Stimulated activated CD4-positive, alpha-beta T cell treated with anti-CD3 and anti-CD28 coated beads, Interleukin-2, amount 100 ng/mL, for 24 hours (primary cell): ENCODE data around the gene CLSTN2.

Experiments
- DNase-seq, 2 donors: peaks; one replicate each; pipeline ENCODE4 v3.0.0-alpha.2; 2020

Gene CLSTN2

DNA sequence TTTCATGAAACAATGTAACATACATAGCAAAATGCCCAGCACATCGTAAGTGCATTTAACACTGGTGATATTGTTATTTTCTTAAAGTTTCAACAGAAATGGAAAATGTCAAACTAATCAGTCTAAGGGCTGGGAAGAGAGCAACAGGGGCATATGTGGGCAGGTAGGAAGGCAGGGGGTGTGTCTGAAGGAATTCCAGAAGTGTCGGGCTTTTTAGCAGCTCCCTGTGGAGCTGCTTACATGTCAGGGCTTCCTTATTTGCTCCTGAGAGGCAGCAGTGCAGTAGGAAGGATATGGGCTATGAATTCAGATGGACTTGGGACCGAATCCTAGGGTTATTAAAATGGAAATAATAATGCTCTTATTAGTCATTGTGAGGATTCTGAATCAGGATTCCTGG, 311.6 kb downstream of the CLSTN2 start:
- DNase-seq: no peak

DNA sequence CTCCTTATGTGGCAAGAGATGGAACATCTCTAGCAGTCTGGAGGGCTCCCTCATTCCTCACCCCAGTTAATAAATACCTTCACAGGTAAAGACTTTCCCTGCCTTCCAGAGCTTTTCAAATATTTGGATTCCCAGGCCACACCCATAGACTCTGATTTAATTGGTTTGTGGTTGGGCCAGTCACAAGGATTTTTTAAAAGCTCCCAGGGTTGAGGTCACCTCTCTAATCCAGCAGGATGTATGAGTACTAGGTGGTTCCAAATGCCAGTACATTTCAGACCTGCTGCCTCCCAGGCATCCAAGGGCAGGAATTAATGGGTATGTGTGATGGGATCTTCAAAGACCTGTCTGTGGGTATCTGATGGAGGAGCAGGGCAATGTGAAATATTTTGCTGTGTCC, 312.8 kb downstream of the CLSTN2 start:
- DNase-seq: no peak

DNA sequence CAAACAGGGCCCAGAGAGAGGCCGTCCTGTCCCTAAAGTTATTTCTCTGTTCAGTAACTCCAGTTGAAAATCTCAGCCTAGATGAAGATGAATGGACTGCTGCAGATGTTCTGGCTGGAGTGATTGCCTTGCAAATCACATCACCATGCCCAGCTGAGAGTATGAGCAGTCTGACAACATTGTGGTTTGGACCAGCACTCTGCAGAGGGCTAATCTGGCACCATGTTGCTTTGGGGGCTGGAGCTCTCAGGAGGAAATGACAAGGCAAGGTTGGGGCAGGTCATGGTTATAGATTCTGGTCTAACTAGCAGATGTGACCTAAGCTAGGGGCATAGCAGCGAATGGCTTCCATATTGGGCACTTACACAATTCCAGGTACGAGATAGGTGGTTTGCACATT, 314.2 kb downstream of the CLSTN2 start:
- no peak for DNase-seq

DNA sequence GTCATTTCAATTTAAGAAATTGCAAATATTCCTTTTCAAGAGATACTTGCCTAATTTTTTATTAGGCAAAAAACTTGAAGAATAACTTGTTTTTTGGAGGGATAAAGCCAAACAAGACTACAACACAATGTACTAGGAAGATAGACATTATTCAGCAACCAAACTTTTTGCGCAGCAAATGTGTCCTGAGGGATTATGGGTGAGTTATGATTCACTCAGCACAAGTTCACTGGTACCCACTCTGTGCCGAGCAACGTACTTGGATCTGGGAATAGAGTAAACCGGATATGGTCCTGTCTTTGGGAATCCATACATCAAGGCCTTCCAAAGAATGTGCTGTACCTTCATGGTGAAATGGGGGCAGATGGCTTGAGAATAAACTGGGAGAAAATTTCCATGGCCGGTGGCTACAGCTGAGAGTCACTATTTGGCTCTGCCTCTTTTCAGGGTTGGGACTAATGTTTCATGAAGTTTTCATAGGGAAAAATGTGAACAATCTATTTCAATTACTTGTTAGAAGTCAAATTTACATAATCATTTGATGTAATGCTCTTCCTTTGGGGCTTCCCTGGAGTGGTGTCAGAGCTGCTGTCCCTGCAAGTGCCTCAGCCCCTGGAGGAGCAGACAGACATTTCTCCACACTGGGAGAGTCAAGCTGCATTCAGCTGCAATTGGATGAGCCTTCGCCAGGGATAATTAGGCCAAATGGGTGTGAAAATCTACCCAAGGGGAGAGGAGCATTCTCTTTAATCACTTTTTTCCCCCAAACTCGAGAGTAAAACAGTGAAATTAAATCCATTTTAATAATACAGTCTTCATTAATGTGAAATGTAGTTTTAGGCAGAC, 315.2 kb downstream of the CLSTN2 start:
- DNase-seq: no peak

DNA sequence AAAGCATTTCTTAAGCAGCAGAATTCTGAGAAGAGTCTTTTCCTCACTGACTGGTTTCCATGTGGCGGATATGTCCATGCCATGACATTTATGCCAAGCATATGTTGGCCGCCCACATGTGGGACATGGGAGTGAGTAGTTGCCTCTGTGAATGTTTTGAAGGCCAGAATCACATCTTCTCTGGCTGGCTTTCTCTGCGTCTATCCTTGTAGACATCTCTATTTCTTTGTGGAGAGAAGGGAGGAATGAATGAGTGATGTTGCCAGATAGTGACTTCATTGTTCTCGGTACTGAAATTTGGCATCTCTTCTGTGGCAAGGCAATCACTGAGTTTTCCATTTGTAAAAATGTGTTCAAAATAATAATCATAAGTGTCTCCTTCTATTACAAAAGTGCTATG, 316.0 kb downstream of the CLSTN2 start:
- DNase-seq: no peak

DNA sequence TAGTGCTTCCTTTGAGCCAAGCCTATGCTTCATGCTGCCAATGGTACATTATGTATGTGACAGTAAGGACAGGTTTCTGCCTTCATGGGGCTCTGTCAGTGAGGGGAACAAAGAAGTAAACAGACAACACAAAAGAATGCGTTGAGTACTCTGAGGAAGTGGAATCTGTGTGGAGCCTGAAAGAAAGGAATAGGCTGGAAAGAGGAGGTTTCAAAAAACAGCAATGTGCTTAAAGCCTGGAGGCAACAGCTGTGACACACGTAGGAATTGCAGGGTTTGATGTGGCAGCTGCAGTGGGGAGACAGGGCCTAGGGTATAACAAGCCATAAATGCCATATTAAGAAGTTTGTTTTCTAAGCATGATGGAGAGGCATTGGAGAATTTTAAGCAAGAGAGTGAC, 316.7 kb downstream of the CLSTN2 start:
- DNase-seq: no peak

DNA sequence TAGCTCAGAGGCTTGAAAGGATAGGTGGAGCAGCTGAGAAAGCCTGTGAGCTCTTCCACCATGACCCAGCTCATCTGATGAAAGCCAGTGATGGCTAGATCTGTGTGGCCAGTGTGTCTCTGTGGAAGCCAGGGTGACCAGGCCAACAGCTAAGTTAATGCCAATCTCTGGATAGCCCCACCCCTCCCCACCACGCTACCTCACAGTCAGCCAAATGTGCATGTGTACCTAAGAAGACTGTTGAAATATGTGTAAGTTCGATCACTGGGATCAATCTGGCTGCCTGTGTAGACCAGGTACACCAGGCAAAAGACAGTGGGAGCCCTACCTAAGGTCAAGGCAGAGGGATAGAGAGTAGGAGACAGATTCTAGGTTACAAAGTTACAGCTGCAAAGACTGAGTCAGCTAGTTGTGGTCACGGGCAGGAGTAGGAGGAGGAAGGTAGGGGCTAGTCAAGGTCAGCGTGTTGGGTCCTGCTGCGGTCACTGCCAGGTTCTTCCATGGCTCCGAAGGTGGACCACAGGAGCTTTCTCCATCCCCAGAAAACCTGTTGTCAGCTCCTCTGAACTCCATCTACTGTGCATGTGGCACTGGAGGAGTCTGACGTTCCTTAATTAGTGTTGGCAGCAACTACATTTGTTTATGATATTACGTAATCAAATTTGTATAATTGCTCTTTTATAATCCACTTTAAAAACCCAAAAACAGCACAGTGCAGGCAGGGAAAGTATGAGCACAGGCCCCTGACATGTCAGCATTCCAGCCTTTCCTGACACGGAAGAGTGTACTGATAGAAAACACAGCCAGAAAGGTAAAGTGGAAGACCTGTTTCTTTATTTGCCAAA, 318.0 kb downstream of the CLSTN2 start:
- no peak for DNase-seq

DNA sequence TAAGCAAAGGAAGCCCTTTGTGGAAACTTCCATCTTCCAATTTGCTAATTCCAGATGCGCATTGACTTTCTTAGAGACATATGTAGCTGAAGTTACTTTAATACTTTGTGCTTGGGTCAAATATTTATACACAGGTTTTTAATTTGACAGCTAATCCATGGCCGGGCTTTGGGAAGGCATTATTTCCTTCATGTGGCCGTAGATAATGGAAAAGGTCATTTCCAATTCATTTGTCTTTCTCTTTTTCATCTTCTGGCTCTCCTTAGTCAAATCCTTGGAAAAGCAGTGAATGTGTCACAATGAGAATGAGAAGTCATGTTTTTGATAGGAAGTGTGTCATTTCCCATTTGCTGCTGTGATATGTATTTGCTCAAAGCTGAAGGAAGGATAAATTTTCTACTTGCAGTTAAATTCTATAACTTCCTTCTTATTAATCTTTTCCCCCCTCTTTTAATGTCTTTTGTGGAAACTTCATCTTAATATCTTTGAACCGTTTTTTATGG, 323.3 kb downstream of the CLSTN2 start:
- DNase-seq: no peak

DNA sequence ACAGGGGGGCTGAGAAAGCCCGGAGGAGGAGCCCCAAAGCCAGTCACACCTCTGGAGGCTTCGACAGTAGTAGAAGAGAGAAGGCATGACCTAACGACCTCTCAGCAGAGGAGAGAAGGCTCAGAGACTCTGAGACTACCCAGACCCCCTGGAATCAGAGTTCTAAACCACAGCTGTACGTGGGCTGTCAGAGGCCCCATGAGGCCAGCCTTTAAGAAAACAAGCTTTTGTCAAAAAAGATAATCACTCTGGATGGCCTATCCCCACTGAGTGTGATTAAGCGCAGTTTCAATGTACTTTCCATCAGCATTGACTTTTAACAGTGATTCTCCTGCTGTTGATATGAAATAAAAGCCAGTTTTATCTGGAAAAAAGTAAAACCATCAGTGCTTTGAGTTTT, 330.3 kb downstream of the CLSTN2 start:
- DNase-seq: no peak

DNA sequence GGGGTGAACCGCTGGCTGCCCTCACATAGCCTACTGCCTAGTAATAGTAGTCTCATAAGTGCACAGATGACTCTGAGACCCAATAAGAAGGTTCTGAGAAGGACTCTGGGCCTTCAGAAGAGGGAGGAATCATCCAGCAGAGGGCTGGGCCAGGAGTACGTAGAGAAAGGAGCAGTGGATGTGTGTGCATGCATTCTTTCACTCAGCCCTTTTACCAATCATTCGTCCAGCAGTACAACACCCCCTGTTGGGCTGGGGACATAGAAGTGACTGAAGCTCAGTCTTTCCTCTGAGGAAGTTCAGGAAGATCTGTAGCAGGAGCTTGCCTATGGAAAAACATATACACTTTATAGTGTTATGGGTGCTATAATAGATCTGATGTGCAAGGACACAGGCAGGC, 333.1 kb downstream of the CLSTN2 start:
- no peak for DNase-seq

DNA sequence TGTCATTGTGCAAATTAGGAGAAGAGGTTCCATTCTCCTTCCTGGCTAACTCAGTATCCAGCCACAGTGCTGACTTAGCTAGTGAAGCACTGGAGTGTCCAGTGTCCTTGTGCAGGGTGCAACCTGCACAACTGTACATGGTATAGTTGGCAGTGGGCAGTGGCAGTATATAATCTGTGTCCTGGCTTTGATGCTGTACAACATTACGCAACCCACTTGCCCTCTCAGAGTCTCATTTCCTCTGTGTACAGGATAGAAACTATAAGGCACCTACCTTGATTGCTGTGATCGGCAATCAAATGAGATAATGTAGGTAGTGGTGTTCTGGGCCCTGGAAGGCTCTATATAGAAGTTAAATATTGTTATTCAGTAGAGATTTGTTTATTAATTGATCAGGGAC, 333.6 kb downstream of the CLSTN2 start:
- DNase-seq: no peak

DNA sequence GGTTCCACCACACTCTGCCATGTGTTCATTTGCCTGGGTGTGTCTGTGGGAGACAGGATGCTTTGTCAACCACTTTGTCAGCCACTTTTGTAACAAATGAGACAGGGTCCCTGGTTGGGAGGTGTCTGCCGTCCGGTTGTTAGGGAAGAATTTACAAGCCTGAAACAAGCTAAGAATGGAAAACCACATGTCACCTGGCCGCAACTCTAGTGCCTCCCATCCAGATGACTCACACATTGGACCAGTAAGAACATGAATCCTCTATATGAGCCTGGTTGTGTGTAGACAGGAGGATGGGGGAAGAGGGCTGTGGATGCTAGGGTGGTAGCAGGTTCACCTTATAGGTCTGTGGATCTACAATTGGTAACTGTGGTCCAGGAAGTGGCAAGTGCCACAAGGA, 335.3 kb downstream of the CLSTN2 start:
- no peak for DNase-seq

DNA sequence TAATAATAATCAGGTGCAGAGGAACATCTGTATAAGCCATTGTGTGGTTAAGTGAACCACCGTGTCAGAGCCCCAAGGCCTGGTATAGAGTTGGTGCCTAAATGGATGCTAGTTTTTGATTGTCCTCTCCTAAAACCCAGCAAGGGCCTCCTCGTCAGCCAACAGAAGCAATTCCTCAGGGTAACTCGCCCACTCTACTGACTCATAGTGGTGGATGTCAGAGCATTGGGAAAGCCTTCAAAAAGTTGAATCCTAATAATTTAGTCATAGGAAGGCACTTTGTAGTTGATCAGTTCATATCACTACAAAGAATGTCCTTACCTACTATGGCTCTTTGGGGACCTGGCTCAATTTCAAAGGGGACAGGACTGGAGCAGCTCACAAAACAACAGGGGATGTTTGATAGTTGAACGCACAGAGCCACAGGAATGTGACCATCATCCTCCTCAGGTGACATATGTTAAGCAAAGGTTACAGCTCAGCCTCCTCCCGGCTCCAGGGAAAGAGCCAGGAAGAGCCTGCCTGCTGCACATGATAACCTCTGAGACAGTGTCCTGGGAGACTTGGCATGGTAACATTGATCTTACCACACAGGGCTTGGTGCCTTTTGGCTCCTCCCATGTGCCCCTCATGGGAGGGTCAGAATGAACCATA, 338.7 kb downstream of the CLSTN2 start:
- DNase-seq: no peak

DNA sequence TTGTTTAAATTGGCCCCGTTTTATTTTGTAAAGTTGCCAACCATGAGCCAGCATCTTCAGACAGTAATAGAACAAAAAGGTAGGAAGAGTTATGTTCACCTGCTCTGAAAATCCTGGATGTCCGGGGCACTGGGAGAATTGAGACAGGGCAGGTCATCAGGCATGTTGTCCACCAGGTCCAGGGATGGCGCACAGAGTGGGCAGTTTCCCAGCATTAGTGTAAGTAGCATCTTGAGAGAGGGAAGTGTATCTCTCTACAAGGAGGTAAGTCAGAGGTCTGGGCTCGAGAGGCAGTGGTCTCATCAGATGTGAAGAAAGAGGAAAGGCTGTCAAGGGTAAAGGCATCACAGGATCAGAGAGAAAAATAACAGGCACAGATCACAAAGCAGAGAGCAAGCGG, 339.4 kb downstream of the CLSTN2 start:
- no peak for DNase-seq

DNA sequence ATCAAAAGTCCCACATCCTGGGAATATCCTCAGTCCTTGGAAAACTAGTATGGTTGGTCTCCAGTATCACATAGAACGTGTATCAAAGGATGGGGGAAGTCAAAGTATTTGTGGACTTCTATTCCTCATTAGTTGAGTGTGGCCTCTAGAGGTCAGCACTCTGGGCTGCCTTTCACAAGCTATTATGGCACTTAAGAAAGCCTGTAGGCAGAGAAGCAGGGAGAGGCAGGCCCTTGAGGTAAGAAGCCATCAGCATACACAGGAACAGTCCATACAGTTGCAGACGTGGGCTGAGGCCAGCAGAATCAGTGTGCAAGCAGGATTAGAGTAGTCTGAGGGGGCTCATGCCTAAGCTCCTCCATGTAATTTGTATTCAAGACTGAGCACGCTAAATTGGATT, 341.7 kb downstream of the CLSTN2 start:
- DNase-seq: no peak

DNA sequence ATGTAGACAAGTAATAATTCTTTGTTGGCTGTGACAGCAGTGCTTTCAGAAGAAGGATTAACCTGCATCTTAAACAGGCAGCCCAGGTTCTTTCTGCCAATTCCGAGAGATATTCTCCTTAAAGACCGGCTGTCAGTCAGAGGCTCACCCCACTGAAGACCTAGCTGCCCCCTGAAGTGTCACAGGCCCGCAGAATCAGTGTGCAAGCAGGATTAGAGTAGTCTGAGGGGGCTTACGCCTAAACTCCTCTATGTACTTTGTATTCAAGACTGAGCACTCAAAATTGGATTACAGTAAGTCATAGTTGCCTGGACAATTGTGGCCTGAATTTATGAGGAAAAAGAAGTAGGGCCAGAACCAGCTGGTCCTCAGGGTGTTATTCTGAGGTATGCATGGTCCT, 342.9 kb downstream of the CLSTN2 start:
- DNase-seq: no peak

DNA sequence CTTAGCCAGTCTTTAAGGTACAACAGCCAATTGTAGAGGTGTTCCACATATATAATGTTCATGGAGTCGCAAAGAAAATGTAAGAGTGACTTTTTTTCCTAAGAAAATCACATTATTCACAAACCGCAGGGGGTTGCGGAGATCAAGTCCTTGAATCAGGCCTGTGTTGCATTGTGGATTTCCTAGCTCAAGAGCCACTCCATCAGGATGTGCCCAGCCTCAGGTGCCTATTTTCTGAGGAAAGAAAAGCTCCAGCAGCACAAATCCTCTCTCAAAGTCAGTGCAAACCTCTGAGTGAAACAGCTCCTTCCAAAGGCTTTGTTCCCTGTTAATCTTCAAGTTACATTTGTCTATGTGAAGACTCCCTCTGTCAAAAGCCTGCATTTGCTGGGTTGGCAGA, 349.4 kb downstream of the CLSTN2 start:
- no peak for DNase-seq

DNA sequence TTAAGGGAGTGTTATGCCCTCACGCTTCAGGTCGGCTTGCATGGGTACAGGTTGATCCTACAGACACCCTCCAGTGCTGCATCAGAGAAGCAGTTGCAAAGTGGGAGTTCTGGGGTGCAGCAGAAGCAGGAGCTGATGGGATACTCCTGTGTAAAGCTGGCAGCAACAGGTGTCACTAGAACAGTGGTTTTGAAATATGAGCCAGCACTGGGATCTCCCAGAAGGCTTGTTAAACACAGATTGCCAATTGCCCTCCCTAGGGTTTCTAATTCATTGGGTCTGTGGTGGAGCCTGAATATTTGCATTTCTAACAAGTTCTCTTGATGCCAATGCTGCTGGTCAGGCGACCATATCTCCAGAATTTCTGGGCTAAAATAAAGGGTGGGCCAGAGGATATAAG, 350.4 kb downstream of the CLSTN2 start:
- DNase-seq: no peak

DNA sequence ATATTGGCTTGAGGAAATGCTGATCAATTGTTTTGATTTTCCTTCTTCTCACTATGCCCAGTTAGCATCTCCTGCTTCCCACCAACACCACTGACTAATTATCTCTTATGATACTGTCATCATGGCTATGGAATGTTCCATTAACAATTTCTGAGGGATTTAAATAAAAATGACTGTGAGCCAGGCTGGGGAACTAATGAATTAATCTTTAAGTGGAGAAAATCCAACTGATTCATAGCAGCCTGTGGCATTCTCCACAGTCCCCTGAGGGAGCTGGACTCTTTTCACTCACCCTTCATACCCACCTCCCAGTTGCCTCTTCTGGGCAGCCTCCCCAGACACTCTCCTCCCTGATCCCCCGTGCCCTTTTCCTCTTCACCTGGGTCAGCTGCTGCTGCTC, 353.6 kb downstream of the CLSTN2 start:
- DNase-seq: no peak

DNA sequence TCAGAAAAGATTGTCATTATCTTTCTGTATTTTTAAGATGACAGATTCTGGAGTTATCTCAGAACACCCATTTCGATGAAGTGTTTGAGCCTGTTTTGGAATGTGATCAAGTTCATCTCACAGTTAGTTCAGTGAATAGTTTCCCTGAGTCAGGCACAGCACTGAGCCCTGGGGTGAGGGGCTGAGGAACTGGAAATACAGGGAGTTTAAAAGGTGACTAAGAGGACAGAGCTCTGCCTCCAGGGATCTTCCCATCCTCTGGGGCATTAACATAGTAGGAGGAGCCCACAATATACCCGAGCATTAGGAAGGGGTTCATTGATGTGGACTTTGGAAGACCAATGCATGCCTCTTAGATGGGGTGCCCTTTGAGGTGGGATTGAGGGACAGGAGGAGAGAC, 355.1 kb downstream of the CLSTN2 start:
- DNase-seq: no peak

DNA sequence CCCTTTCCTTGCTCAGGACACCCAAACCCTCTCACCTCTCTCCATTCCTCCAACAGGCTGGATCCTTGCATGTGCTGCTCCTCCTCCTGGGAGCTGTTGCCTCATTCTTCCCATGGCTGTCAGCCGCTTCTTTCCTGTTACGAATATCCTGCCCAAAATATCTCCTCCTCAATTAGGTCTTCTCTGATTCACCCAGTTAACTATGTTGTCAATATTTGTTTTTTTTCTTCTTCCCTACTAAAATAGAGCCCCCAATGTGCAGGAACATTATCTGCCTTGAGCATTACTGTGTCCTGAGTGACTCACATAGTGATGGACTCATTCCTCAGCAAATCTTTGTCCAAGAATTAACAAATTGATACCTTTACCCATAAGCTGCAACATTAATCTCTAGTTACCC, 357.2 kb downstream of the CLSTN2 start:
- DNase-seq: no peak

DNA sequence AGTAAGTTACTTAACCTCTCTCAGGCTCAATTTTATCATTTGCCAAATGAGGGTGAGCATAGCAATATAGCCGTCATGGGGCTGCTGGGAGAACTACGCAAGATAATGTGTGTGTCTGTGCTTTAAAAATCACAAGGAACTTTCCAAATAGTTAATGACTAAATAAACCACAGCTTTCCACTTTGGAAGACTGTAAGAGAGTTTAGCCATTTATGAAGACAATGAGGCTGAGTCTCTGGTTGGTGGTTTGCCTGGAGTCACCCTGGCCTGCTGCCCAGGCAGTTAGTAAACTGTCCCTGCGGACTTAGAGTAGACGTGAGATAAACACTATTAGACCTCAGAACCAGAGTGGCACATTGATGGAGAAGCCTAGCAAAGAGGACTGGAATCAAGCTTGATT, 357.7 kb downstream of the CLSTN2 start:
- DNase-seq: no peak

DNA sequence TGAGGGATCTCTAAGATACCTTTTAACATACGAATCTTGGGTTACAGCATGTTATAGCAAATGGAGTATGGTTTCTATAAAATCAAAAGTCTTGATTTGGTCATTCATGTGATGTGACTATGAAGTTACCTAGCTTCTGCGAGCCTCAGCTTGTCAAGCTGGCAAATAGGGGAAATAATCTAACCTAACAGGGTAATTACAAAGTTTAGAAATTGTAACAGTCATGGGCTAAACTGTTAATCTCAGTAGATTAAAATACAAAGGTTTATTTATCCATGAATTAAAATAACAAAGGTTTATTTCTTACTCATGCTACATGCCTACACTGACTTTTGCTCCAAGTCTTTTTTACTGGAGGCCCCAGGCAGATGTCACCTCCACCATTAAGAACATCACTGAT, 359.1 kb downstream of the CLSTN2 start:
- DNase-seq: no peak
